ENCODE results near the gene TRAT1.

GRCh38 chr3:108804437-108804836 is 18.1 kb upstream of the TRAT1 start:
- TF ChIP-seq, protein P1, sequence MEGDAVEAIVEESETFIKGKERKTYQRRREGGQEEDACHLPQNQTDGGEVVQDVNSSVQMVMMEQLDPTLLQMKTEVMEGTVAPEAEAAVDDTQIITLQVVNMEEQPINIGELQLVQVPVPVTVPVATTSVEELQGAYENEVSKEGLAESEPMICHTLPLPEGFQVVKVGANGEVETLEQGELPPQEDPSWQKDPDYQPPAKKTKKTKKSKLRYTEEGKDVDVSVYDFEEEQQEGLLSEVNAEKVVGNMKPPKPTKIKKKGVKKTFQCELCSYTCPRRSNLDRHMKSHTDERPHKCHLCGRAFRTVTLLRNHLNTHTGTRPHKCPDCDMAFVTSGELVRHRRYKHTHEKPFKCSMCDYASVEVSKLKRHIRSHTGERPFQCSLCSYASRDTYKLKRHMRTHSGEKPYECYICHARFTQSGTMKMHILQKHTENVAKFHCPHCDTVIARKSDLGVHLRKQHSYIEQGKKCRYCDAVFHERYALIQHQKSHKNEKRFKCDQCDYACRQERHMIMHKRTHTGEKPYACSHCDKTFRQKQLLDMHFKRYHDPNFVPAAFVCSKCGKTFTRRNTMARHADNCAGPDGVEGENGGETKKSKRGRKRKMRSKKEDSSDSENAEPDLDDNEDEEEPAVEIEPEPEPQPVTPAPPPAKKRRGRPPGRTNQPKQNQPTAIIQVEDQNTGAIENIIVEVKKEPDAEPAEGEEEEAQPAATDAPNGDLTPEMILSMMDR (IDR thresholded peaks at IDR 0.05), result no peak
- TF ChIP-seq POLR2A (IDR thresholded peaks at IDR 0.05; ENCODE audit: low read depth) (no peak), POLR2AphosphoS5 (IDR thresholded peaks at IDR 0.05) (no peak), EP300 (IDR thresholded peaks at IDR 0.05) (no peak)

Measured in esophagus muscularis mucosa (tissue), 4 donors.